Stimulated activated effector memory CD8-positive, alpha-beta T cell treated with anti-CD3 and anti-CD28 coated beads, Interleukin-12 subunit alpha, Interleukin-12 subunit beta, amount 100 ng/mL, for 72 hours (primary cell): Measurements from ENCODE around the gene BICRA.
A peak's percentile ranks its signal among the peaks of the same experiment; 100 is the strongest.
"Not testable (repeated sequence)": the region's sequence is repeated elsewhere in the genome, so short reads cannot be mapped to it uniquely, and the experiment has no call there.

Experiments used
- ATAC-seq: fragments of 150-1000 bp; cut with Tn5 transposase; 2 replicates; pipeline ENCODE4 v1.10.0; 2021
- DNase-seq, 2 donors: peaks; one replicate each; pipeline ENCODE4 v3.0.0; 2021 to 2022; ENCODE audit warnings: low spot score in 2 of 2
- H3K27ac Mint-ChIP-seq: one replicate; pipeline ENCODE4 v1.8.0; 2022; ENCODE audit warnings: mild to moderate bottlenecking, mixed read lengths
- H3K36me3 Mint-ChIP-seq: one replicate; pipeline ENCODE4 v1.8.0; 2022; ENCODE audit warnings: mild to moderate bottlenecking, mixed read lengths
- H3K4me1 Mint-ChIP-seq: one replicate; pipeline ENCODE4 v1.8.0; 2022; ENCODE audit warnings: mixed read lengths
- H3K4me3 Mint-ChIP-seq: one replicate; pipeline ENCODE4 v1.8.0; 2022; ENCODE audit warnings: mild to moderate bottlenecking, mixed read lengths
- H3K9me3 Mint-ChIP-seq: one replicate; pipeline ENCODE4 v1.8.0; 2022; ENCODE audit warnings: mixed read lengths

The BICRA gene

GRCh38 chr19:47614559-47614958 lies 5.6 kb downstream of the BICRA start:
- Mint-ChIP-seq H3K36me3 (peaks cover 7% of the 10 kb centered on the region), H3K4me1 (peaks cover 52% of the 10 kb centered on the region), H3K27ac (no peak overlapping the region), H3K4me3 (no peak overlapping the region), H3K9me3 (no peaks in the 10 kb centered on the region)
- no peak for ATAC-seq
- no peak for DNase-seq

DNA sequence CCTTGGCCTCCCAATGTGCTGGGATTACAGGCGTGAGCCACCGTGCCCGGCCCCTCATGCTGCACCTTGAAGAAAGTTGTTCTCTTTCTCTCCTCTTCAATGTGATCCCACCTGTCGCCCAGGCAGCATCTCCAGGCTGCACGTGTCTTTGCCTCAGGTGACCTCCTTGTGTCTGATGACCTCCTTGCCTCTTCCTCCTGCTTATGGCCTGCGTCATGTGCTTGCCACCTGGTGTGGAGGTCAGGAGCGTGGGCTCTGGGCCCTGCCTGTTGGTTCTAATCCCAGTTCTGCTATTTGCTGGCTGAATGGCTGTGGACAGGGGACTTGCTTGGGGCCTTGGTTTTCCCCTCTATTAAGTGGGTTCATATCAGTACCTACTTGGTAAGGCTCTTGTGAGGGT lies 6.3 kb downstream of the BICRA start:
- Mint-ChIP-seq H3K27ac (no peak overlapping the region), H3K4me1 (peaks cover 59% of the 10 kb centered on the region), H3K36me3 (peaks cover 7% of the 10 kb centered on the region), H3K4me3 (no peak overlapping the region), H3K9me3 (no peaks in the 10 kb centered on the region)
- DNase-seq (no peak), ATAC-seq (no peak)

DNA sequence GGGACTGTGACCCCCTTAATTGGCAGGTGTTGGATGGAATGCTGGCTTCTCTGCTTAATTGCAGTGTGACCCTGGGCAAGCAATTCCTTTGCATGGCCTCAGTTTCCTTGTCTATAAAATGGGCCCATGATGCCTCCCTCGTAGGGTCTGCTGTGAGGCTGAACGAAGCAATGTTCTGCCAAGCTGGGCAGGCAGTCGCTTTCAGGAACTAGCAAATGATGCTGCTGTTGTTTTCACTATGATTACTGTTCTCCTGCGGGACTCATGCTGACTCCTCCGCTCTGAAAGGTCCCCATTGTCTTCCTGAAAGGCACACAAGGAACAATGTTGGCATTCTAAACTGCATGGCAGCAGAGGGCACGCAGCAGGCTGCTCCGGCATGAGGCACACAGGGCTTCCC lies 6.8 kb downstream of the BICRA start:
- Mint-ChIP-seq H3K9me3 (no peaks in the 10 kb centered on the region), H3K4me3 (no peak overlapping the region), H3K27ac (no peak overlapping the region), H3K36me3 (peaks cover 11% of the 10 kb centered on the region), H3K4me1 (peaks cover 55% of the 10 kb centered on the region)
- DNase-seq (no peak), ATAC-seq (no peak)

GRCh38 chr19:47618771-47619170 lies 9.8 kb downstream of the BICRA start:
- ATAC-seq (no peak), DNase-seq (no peak)
- H3K4me3 Mint-ChIP-seq = no peak overlapping the region
- peaks cover 22% of the 10 kb centered on the region for H3K36me3 Mint-ChIP-seq
- peaks cover 40% of the 10 kb centered on the region for H3K4me1 Mint-ChIP-seq
- H3K9me3 Mint-ChIP-seq = no peaks in the 10 kb centered on the region
- peak overlapping the region; percentile 26 for H3K27ac Mint-ChIP-seq

DNA sequence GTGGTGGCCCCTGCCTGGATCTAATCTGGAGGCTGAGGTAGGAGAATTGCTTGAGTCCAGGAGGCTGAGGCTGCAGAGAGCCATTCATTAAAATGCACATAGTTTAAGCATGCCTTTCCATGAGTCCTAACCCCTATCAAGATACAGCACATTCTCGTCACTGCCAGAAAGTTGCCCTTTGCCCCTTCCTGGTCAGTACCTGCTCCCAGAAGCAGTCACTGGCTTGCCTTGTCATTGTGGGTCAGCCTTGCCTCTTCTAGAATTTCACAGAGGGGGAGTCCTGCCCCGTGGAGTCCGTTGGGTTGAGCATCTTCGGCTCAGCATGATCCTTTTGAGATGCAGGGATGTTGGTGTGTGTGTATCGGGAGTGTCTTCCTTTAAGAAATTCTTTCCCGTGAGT lies 10.8 kb downstream of the BICRA start:
- peaks cover 30% of the 10 kb centered on the region for H3K36me3 Mint-ChIP-seq
- DNase-seq (no peak), ATAC-seq (no peak)
- peak overlapping the region; percentile 14 for H3K27ac Mint-ChIP-seq
- peaks cover 42% of the 10 kb centered on the region for H3K4me1 Mint-ChIP-seq
- no peak overlapping the region for H3K4me3 Mint-ChIP-seq
- H3K9me3 Mint-ChIP-seq = no peaks in the 10 kb centered on the region

DNA sequence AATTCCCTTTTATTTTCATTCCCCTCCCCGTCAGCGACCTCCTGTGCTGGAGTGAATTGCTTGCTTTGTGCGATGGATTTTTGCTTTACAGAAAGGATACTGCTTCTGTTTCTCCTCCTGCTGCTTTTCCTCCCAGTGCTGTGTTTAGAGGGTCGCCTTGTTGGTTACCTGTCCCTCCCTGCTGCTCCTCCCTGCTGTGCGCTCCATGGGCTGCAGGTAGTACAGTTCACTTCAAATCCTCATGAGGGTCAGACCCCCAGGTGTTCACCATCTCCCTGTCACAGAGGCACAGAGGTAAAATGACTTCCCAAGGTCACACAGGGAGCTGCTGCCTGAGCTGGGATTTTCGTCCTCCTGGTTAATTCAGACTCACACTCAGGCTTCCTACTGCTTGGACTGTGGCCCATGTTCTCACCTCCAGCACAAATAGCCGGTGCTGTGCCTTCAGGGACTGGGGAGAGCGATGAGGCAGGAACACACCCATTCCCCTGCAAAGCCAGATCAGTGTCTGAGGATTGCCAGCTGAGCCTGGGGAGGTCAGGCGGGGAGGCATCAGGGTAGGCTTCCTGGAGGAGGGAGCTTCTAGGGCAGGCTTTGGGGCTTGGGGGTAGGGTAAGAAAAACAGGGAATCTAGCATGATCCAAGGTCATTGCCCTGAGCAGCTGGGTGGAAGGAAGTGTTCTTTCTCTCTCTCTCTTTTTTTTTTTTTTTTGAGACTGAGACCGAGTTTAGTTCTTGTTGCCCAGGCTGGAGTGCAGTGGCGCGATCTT lies 14.4 kb downstream of the BICRA start:
- H3K9me3 Mint-ChIP-seq = no peaks in the 10 kb centered on the region
- H3K36me3 Mint-ChIP-seq = peaks cover 30% of the 10 kb centered on the region
- DNase-seq (no peak), ATAC-seq (no peak)
- peak overlapping the region; percentile 83 for H3K27ac Mint-ChIP-seq
- peaks cover 43% of the 10 kb centered on the region for H3K4me1 Mint-ChIP-seq
- no peak overlapping the region for H3K4me3 Mint-ChIP-seq

- peaks cover 30% of the 10 kb centered on the region for H3K36me3 Mint-ChIP-seq
- H3K9me3 Mint-ChIP-seq = no peaks in the 10 kb centered on the region
- H3K4me3 Mint-ChIP-seq = no peak overlapping the region
- peak overlapping the region; percentile 83 for H3K27ac Mint-ChIP-seq
- peaks cover 43% of the 10 kb centered on the region for H3K4me1 Mint-ChIP-seq
- DNase-seq (no peak), ATAC-seq (no peak)
Observed at GRCh38 chr19:47623921-47624391, 15.0 kb downstream of the BICRA start.

DNA sequence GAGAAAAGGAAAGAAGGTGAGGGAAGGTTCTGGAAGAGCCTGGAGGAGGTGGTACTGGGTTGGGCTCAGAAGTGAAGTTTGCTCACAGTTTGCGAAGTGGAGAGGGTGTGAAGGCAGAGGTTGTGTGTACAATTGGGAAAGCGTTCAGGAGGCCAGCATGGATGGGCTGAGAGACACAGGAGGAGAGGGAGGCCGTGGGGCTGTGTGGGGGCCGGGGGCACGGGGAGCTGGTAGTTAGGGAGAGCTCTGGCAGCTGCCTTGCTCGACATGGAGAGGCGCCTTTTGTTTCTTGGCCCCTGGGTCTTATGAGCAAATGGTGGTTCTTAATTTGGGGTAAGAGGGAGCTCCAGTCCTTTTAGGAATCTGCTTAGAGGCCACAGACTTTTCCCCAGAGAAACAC lies 16.7 kb downstream of the BICRA start:
- H3K36me3 Mint-ChIP-seq = peaks cover 30% of the 10 kb centered on the region
- peak overlapping the region; percentile 41 for H3K27ac Mint-ChIP-seq
- no peak for DNase-seq
- peaks cover 35% of the 10 kb centered on the region for H3K4me1 Mint-ChIP-seq
- ATAC-seq = no peak
- no peaks in the 10 kb centered on the region for H3K9me3 Mint-ChIP-seq
- H3K4me3 Mint-ChIP-seq = no peak overlapping the region

DNA sequence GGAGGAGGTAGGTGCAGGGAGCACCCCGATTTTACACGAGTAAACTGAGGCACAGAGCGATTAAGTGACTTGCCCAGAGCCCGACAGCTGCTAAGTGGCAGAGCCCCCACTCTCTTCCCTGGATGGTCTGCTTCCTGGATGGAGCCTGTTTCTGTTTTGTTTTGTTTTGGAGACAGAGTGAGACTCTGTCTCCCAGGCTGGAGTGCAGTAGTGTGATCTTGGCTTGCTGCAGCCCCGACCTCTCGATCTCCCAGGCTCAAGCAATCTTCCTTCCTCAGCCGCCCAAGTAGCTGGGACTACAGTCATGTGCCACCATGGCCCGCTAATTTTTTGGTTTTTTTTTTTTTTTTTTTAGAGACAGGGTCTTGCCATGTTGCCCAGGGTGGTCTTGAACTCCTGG lies 17.3 kb downstream of the BICRA start:
- DNase-seq (no peak), ATAC-seq (no peak)
- Mint-ChIP-seq H3K36me3 (peaks cover 25% of the 10 kb centered on the region), H3K4me1 (peaks cover 35% of the 10 kb centered on the region), H3K4me3 (no peak overlapping the region), H3K9me3 (no peaks in the 10 kb centered on the region), H3K27ac (no peak overlapping the region)

DNA sequence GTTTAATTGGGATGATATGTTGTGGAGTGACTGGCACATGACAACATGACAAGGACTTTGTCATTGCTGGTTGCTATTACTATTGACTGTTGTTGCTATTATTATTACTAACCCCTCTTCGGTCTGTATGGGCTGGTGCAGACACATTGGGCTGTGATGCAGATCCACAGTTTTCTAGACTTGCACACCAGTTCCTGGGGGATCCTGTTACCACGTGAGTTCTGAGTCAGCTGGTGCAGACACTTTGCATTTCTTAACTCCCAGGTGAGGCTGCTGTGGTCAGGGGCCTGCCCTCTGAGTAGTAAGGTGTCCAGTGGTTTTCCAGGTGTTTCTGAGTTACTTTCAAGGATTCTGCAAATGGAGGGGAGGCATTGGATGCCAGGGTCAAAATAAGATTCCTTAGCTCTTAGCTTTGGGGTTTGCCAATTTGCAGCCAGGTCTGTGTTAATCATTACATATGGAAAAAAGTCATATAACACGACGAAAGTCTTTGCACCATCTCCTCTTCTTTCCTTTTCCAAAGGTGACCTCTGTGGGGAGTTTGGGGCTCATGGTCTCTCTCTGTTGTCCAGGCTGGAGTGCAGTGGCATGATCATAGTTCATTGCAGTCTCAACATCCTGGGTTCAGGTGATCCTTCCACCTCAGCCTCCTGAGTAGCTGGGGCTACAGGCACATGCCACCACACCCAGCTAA lies 19.3 kb downstream of the BICRA start:
- Mint-ChIP-seq H3K27ac (peak overlapping the region; percentile 61), H3K4me1 (peaks cover 40% of the 10 kb centered on the region), H3K4me3 (no peak overlapping the region), H3K36me3 (peaks cover 17% of the 10 kb centered on the region), H3K9me3 (no peaks in the 10 kb centered on the region)
- ATAC-seq (no peak), DNase-seq (no peak)

GRCh38 chr19:47630594-47630993 lies 21.7 kb downstream of the BICRA start:
- ATAC-seq = no peak
- H3K9me3 Mint-ChIP-seq = no peaks in the 10 kb centered on the region
- peaks cover 4% of the 10 kb centered on the region for H3K36me3 Mint-ChIP-seq
- no peak overlapping the region for H3K27ac Mint-ChIP-seq
- no peak overlapping the region for H3K4me3 Mint-ChIP-seq
- H3K4me1 Mint-ChIP-seq = peaks cover 34% of the 10 kb centered on the region
- no peak for DNase-seq

GRCh38 chr19:47631681-47632446 lies 22.9 kb downstream of the BICRA start:
- Mint-ChIP-seq H3K36me3 (peaks cover 4% of the 10 kb centered on the region), H3K4me1 (peaks cover 36% of the 10 kb centered on the region), H3K4me3 (no peak overlapping the region), H3K9me3 (no peaks in the 10 kb centered on the region), H3K27ac (no peak overlapping the region)
- DNase-seq (no peak), ATAC-seq (no peak)

DNA sequence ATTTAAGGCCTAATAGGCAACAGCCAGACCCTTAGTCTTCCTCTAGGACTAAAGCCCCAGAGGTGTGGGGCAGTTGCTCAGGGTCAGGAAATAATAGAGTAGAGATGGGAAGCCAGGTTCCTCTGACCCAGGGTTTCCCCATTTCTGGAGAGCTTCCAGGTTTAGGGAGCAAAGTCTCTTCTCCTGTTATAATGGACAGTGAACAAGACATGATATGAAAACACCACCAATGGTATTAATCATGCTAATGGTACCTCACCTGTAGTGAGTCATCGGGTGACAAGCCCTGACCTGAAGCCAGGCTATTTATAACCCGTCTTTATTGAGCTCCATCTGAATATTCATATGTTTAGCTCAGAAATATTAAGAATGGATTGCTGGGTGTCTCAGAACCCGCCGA lies 24.6 kb downstream of the BICRA start:
- Mint-ChIP-seq H3K4me1 (peaks cover 35% of the 10 kb centered on the region), H3K9me3 (no peaks in the 10 kb centered on the region), H3K36me3 (peaks cover 4% of the 10 kb centered on the region), H3K27ac (peak overlapping the region; percentile 23), H3K4me3 (no peak overlapping the region)
- ATAC-seq (no peak), DNase-seq (no peak)

- peaks cover 37% of the 10 kb centered on the region for H3K4me1 Mint-ChIP-seq
- ATAC-seq = no peak
- DNase-seq = no peak
- H3K4me3 Mint-ChIP-seq = no peak overlapping the region
- H3K36me3 Mint-ChIP-seq = peaks cover 3% of the 10 kb centered on the region
- no peaks in the 10 kb centered on the region for H3K9me3 Mint-ChIP-seq
- peak overlapping the region; percentile 23 for H3K27ac Mint-ChIP-seq
Observed at GRCh38 chr19:47633996-47634395, 25.1 kb downstream of the BICRA start.

DNA sequence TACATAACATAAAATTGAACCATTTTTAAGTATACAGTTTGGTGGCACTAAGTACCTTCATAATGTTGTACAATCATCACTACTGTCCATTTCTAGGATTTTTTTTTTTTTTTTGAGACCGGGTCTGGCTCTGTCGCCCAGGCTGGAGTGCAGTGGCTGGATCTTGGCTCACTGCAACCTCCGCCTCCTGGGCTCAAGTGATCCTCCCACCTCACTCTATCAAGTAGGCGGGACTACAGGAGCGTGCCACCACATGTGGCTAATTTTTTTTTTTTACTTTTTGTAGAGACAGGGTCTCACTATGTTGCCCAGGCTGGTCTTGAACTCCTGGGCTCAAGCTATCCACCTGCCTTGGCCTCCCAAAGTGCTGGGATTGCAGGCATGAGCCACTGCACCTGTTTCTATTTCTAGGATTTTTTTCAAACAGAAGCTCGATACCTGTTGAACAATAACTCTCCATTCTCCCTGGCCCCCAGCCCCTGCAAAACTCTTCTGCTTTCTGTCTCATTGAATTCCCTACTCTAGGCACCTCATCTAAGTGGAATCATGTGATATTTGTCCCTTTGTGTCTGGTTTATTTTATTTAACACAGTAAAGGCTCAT lies 26.3 kb downstream of the BICRA start:
- not testable (repeated sequence) for H3K36me3 Mint-ChIP-seq

More for the DNA sequence above, 26.3 kb downstream of the BICRA start:
- not testable (repeated sequence) for H3K4me3 Mint-ChIP-seq, H3K9me3 Mint-ChIP-seq, H3K27ac Mint-ChIP-seq, DNase-seq, ATAC-seq
- H3K4me1 Mint-ChIP-seq = peaks cover 37% of the 10 kb centered on the region
